ENCODE measurements around the gene AKNAD1. TPM values are rescaled to one million over a fixed set of nuclear protein-coding genes. Genes with fewer than 3 reads are reported as not detected.
"Not testable (repeated sequence)": the region's sequence is repeated elsewhere in the genome, so short reads cannot be mapped to it uniquely, and the experiment has no call there.

Gene AKNAD1
- total RNA-seq, 3 donors from 2014 or later = 0.60 TPM; not detected in 2

- Histone ChIP-seq H3K36me3 (ENCODE audit: low read depth) (no peaks in the 10 kb centered on the region), H3K9me3 (peaks cover 9% of the 10 kb centered on the region), H3K4me3 (no peak overlapping the region), H3K4me1 (ENCODE audit: low read depth) (no peaks in the 10 kb centered on the region)
- intact Hi-C loops (cut with DNase I, micrococcal nuclease) = no loop called here
- no peak for ATAC-seq
- TF ChIP-seq CTCF (IDR thresholded peaks at IDR 0.05) = no peak
- DNase-seq = no peak
Measured at GRCh38 chr1:108785880-108786279, 71.0 kb downstream of the AKNAD1 start.

- DNase-seq = no peak
- H3K36me3 ChIP-seq (ENCODE audit: low read depth) = no peaks in the 10 kb centered on the region
- intact Hi-C loops (cut with DNase I, micrococcal nuclease) = no loop called here
- ATAC-seq = no peak
- peaks cover 9% of the 10 kb centered on the region for H3K9me3 ChIP-seq
- H3K4me3 ChIP-seq = no peak overlapping the region
- no peaks in the 10 kb centered on the region for H3K4me1 ChIP-seq (ENCODE audit: low read depth)
- TF ChIP-seq CTCF (IDR thresholded peaks at IDR 0.05) = no peak
Measured at GRCh38 chr1:108785264-108785663, 71.6 kb downstream of the AKNAD1 start.

GRCh38 chr1:108781575-108781944 lies 75.3 kb downstream of the AKNAD1 start:
- H3K9me3 ChIP-seq; H3K4me1 ChIP-seq (ENCODE audit: low read depth); ATAC-seq; H3K4me3 ChIP-seq; H3K36me3 ChIP-seq (ENCODE audit: low read depth); DNase-seq; intact Hi-C loops (cut with DNase I, micrococcal nuclease): not testable (repeated sequence)

DNA sequence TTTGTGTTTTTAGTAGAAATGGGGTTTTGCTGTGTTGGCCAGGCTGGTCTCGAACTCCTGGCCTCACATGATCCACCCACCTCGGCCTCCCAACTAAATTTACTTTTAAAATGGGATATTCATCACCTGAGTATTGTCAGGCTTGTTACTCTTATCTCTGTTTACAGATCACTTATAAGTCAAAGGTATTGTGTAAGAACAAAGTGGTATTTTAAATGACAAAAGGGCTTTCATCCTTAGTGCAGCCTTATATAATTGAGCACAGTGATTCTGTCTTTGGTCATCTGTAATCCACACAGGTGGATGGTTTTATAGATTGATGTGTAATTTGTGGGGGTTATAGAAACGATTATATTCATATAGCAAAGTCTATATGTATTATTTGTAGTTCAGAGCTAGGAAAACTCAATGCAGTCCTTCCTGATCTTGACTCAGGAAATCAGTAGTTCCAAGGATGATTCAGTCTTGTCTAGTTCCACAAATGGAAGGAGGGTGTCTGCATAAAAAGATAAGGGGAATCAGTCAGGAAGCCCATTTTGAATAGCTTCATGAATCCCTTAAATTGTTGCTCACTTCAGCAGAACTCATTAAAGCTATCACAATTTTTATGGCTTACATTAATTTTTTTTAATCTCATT lies 75.8 kb downstream of the AKNAD1 start:
- ATAC-seq = peak; percentile 32
- no peak for TF ChIP-seq CTCF (IDR thresholded peaks at IDR 0.05)
- no peaks in the 10 kb centered on the region for H3K4me1 ChIP-seq (ENCODE audit: low read depth)
- peaks cover 9% of the 10 kb centered on the region for H3K9me3 ChIP-seq
- no peak overlapping the region for H3K4me3 ChIP-seq
- H3K36me3 ChIP-seq (ENCODE audit: low read depth) = no peaks in the 10 kb centered on the region
- no peak for DNase-seq
- intact Hi-C loops (cut with DNase I, micrococcal nuclease) = no loop called here

DNA sequence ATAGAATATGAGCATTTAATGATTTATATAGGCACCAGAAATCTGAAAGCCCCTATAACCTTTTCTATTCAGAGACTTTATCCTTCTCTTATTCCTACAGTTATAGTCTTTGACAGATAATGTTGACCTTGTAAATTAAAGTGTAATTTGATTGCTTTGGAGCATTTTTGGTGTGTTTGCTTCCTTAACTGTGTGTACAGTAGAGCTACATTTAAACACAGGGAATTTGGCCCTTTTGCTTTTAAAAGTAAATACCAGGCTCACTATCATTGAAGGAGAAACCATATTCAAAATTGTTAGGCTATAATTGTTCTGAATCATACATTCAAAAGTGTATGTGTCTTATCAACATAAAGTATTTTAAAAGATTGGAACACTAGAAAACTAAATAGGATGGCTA lies 77.4 kb downstream of the AKNAD1 start:
- Histone ChIP-seq H3K36me3 (ENCODE audit: low read depth) (no peaks in the 10 kb centered on the region), H3K4me3 (no peak overlapping the region), H3K9me3 (no peaks in the 10 kb centered on the region), H3K4me1 (ENCODE audit: low read depth) (no peaks in the 10 kb centered on the region)
- intact Hi-C loops (cut with DNase I, micrococcal nuclease) = no loop called here
- DNase-seq (no peak), ATAC-seq (peak; percentile 58)
- TF ChIP-seq CTCF (IDR thresholded peaks at IDR 0.05) = no peak

DNA sequence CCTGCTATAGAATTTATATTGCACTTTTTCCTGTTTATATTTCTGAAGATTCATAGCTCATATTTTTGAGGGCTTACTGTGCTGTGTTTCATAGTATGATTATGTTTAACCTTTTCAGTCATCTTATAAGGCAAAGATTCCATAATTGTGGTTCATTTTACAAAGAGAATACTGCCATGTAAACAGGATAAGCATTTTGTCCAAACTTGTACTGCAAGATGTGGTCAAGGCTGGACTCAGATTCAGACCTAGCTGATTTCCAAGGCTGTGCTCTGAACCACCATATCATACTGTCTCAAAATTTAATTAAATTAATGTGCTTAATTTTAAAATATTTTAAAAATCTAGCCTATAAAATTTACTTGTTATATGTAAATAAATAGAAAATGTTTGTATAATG lies 79.1 kb downstream of the AKNAD1 start:
- H3K9me3 ChIP-seq = no peaks in the 10 kb centered on the region
- no peak overlapping the region for H3K4me3 ChIP-seq
- TF ChIP-seq CTCF (IDR thresholded peaks at IDR 0.05) = no peak
- no peak for DNase-seq
- no peaks in the 10 kb centered on the region for H3K4me1 ChIP-seq (ENCODE audit: low read depth)
- ATAC-seq = no peak
- intact Hi-C loops (cut with DNase I, micrococcal nuclease) = no loop called here
- H3K36me3 ChIP-seq (ENCODE audit: low read depth) = no peaks in the 10 kb centered on the region
